Body of pancreas (tissue), 4 donors: Measurements from ENCODE around the gene MAML2. TPM values are rescaled to one million over a fixed set of nuclear protein-coding genes. Genes with fewer than 3 reads are reported as not detected.

Experiments used
- ATAC-seq: fragments of 150-250 bp; one replicate; pipeline ENCODE4 v1.9.1; 2016
- DNase-seq, 4 donors: peaks; one replicate each; pipeline ENCODE4 v3.0.0-alpha.2; 2019
- H3K27ac ChIP-seq, 4 donors: fragments of 200-600 bp; sonication (generic); 1 replicate in 3 of 4; 2 replicates in 1 of 4; pipeline versions ENCODE4 v1.5.1 to v1.6.1; 2016 to 2019; ENCODE audit warnings: mild to moderate bottlenecking in 1 of 4, mixed read lengths in 1 of 4, moderate library complexity in 1 of 4
- H3K27me3 ChIP-seq, 2 donors: fragments of 200-600 bp; sonication (generic); one replicate each; pipeline ENCODE4 v1.6.0; 2016; ENCODE audit warnings: mild to moderate bottlenecking in 1 of 2
- H3K36me3 ChIP-seq, 2 donors: fragments of 200-600 bp; sonication (generic); replicated peaks in 1 of 2; 2 replicates each; pipeline ENCODE4 v1.5.1; 2016; ENCODE audit warnings: low read depth in 2 of 2; ENCODE audit not compliant: insufficient read depth in 1 of 2
- H3K4me1 ChIP-seq: fragments of 200-600 bp; sonication (generic); one replicate; pipeline ENCODE4 v1.6.0; 2016
- H3K4me3 ChIP-seq, 2 donors: fragments of 200-600 bp; sonication (generic); 1 replicate in 1 of 2; 2 replicates in 1 of 2; pipeline ENCODE4 v1.5.1; 2016 to 2019
- H3K9me3 ChIP-seq, 3 donors: fragments of 200-600 bp; sonication (generic); 1 replicate in 2 of 3; 2 replicates in 1 of 3; pipeline ENCODE4 v1.5.1; 2016
- CTCF ChIP-seq, 7 experiments: fragments of 450-650 bp in 4 of 7; fragments of 200-600 bp in 3 of 7; sonication (generic) in 3 of 7; IDR thresholded peaks; one replicate each; pipeline ENCODE4 v1.5.1; 2016 to 2019; ENCODE audit warnings: antibody characterized with exemption in 7 of 7
- POLR2A ChIP-seq, 3 donors: fragments of 450-650 bp; IDR thresholded peaks; one replicate each; pipeline ENCODE4 v1.6.1; 2016; ENCODE audit warnings: antibody characterized with exemption in 3 of 3, mild to moderate bottlenecking in 2 of 3
- WGBS, 2 donors: methylation state at CpG; one replicate each; pipeline ENCODE4 v1.1.5; 2017; 5-methylcytosine and 5-hydroxymethylcytosine counted together
- intact Hi-C: fragments of 100-400 bp; cut with DNase I; formaldehyde crosslinking; loops from one replicate; pipeline ENCODE4 v1.15.1; 2023
- total RNA-seq, 2 donors: library from RNA; depleted of rRNA; stranded (reverse); fragments of >200 nt; gene quantifications; one replicate each; pipeline ENCODE4 v1.1.0, GENCODE V29; 2016

The MAML2 gene
- total RNA-seq, 2 donors from 2014 or later = 7.9 to 9.9 TPM

- no peak for DNase-seq
- TF ChIP-seq CTCF (IDR thresholded peaks at IDR 0.05) (no peak), POLR2A (IDR thresholded peaks at IDR 0.05) (no peak)
- 75 to 82% methylated on average over 2 of the region's 2 CpGs for WGBS, 2 donors
- Histone ChIP-seq H3K4me1 (no peaks in the 10 kb centered on the region), H3K9me3 (no peaks in the 10 kb centered on the region), H3K27me3 (no peaks in the 10 kb centered on the region), H3K36me3 (no peaks in the 10 kb centered on the region), H3K4me3 (no peak overlapping the region), H3K27ac (no peak overlapping the region)
- intact Hi-C loops = no loop called here
- ATAC-seq = no peak
These were observed 218.8 kb downstream of the MAML2 start for GRCh38 chr11:96124155-96124554.

- Histone ChIP-seq H3K4me1 (no peaks in the 10 kb centered on the region), H3K9me3 (no peaks in the 10 kb centered on the region), H3K27me3 (no peaks in the 10 kb centered on the region), H3K36me3 (no peaks in the 10 kb centered on the region), H3K4me3 (no peak overlapping the region), H3K27ac (no peak overlapping the region)
- intact Hi-C loops = no loop called here
- DNase-seq (no peak), ATAC-seq (no peak)
- TF ChIP-seq POLR2A (IDR thresholded peaks at IDR 0.05) (no peak), CTCF (IDR thresholded peaks at IDR 0.05) (no peak)
- 57 to 65% methylated on average over 5 of the region's 5 CpGs for WGBS, 2 donors
These were observed 219.7 kb downstream of the MAML2 start for GRCh38 chr11:96123301-96123700.

GRCh38 chr11:96122601-96123074 is 220.4 kb downstream of the MAML2 start:
- Histone ChIP-seq H3K36me3 (no peaks in the 10 kb centered on the region), H3K4me3 (no peak overlapping the region), H3K4me1 (no peaks in the 10 kb centered on the region), H3K27ac (no peak overlapping the region), H3K9me3 (no peaks in the 10 kb centered on the region), H3K27me3 (no peaks in the 10 kb centered on the region)
- DNase-seq (no peak), ATAC-seq (no peak)
- no peak for TF ChIP-seq CTCF (IDR thresholded peaks at IDR 0.05)
- TF ChIP-seq POLR2A (IDR thresholded peaks at IDR 0.05) = no peak
- intact Hi-C loops = no loop called here
- 38 to 43% methylated on average over 2 of the region's 2 CpGs for WGBS, 2 donors

- no peaks in the 10 kb centered on the region for H3K36me3 ChIP-seq
- H3K27ac ChIP-seq = no peak overlapping the region
- no peak overlapping the region for H3K4me3 ChIP-seq
- TF ChIP-seq POLR2A (IDR thresholded peaks at IDR 0.05) (no peak), CTCF (IDR thresholded peaks at IDR 0.05) (no peak)
- intact Hi-C loops = no loop called here
- WGBS, 2 donors = 62 to 78% methylated on average over 3 of the region's 3 CpGs
- H3K4me1 ChIP-seq = no peaks in the 10 kb centered on the region
- no peaks in the 10 kb centered on the region for H3K9me3 ChIP-seq
- no peak for DNase-seq
- no peaks in the 10 kb centered on the region for H3K27me3 ChIP-seq
- ATAC-seq = no peak
These were observed 223.8 kb downstream of the MAML2 start for GRCh38 chr11:96119211-96119610.

- ATAC-seq (no peak), DNase-seq (no peak)
- Histone ChIP-seq H3K36me3 (no peaks in the 10 kb centered on the region), H3K27me3 (no peaks in the 10 kb centered on the region), H3K4me1 (no peaks in the 10 kb centered on the region), H3K27ac (no peak overlapping the region), H3K9me3 (no peaks in the 10 kb centered on the region), H3K4me3 (no peak overlapping the region)
- 70 to 91% methylated on average over 3 of the region's 3 CpGs for WGBS, 2 donors
- no peak for TF ChIP-seq CTCF (IDR thresholded peaks at IDR 0.05)
- intact Hi-C loops = no loop called here
These were observed 226.6 kb downstream of the MAML2 start for GRCh38 chr11:96116376-96116775.
